AG04449 (cell line): ENCODE measurements around the gene FBXL16.

Experiments used
- CTCF ChIA-PET: fragments of 350-600 bp; formaldehyde crosslinking; extraction: SDS; loops from one replicate; lab custom pipeline; 2021; ENCODE audit warnings: antibody characterized with exemption; lab: Yijun Ruan, JAX
- POLR2A ChIA-PET: fragments of 400-600, 350-600 bp; formaldehyde crosslinking; extraction: SDS; loops from one replicate; lab custom pipeline; 2020; ENCODE audit warnings: antibody characterized with exemption, inconsistent platforms; lab: Yijun Ruan, JAX
- DNase-seq: peaks from one replicate; pipeline ENCODE4 v3.0.0-alpha.2; 2010; ENCODE audit warnings: low read depth, low spot score
- H3K4me3 ChIP-seq: 2 replicates; pipeline ENCODE4 v1.5.1; 2011; ENCODE audit warnings: low read depth, mild to moderate bottlenecking, control low read depth, low read length
- TF ChIP-seq, protein P1 (sequence below): IDR thresholded peaks from one replicate; pipeline ENCODE4 v1.5.1; 2011; ENCODE audit warnings: mild to moderate bottlenecking, moderate library complexity, low read length, control low read depth, inconsistent platforms; ENCODE audit not compliant: insufficient read depth; ENCODE audit errors: missing control alignments

The FBXL16 gene

DNA sequence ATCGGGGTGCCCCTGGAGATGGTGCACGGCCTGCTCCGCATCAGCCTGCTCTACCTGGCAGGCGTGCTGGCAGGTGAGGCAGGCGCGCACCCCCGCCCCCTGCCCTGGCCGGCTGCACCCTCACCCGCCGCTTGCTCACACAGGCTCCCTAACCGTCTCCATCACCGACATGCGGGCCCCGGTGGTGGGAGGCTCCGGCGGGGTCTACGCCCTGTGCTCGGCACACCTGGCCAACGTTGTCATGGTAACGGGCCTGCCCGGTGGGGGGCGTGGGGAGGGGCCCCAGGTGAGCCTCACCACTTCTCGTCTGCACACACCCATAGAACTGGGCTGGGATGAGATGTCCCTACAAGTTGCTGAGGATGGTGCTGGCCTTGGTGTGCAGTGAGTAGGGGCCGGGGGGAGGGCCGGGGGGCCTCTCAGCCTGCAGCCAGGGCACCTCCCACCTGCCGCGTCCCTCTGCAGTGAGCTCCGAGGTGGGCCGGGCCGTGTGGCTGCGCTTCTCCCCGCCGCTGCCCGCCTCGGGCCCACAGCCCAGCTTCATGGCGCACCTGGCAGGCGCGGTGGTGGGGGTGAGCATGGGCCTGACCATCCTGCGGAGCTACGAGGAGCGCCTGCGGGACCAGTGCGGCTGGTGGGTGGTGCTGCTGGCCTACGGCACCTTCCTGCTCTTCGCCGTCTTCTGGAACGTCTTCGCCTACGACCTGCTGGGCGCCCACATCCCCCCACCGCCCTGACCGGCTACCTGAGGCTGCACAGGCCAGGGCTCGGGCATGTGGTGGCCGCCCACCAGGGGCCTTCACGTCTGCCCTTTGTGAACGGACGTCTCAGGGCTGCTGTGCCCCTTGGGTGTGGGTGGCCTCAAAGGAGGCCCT lies 28.0 kb downstream of the FBXL16 start:
- ChIA-PET POLR2A (no interaction called here), CTCF (interaction anchor here (1.1 to 1.4 kb wide), 3 partner anchors 11 to 98 kb away, joined by 3 to 6 read pairs (median 3); no protein-coding TSS in a partner anchor)
- DNase-seq, result no peak
- TF ChIP-seq, protein P1, sequence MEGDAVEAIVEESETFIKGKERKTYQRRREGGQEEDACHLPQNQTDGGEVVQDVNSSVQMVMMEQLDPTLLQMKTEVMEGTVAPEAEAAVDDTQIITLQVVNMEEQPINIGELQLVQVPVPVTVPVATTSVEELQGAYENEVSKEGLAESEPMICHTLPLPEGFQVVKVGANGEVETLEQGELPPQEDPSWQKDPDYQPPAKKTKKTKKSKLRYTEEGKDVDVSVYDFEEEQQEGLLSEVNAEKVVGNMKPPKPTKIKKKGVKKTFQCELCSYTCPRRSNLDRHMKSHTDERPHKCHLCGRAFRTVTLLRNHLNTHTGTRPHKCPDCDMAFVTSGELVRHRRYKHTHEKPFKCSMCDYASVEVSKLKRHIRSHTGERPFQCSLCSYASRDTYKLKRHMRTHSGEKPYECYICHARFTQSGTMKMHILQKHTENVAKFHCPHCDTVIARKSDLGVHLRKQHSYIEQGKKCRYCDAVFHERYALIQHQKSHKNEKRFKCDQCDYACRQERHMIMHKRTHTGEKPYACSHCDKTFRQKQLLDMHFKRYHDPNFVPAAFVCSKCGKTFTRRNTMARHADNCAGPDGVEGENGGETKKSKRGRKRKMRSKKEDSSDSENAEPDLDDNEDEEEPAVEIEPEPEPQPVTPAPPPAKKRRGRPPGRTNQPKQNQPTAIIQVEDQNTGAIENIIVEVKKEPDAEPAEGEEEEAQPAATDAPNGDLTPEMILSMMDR, result no peak
- no peak overlapping the region for H3K4me3 ChIP-seq

DNA sequence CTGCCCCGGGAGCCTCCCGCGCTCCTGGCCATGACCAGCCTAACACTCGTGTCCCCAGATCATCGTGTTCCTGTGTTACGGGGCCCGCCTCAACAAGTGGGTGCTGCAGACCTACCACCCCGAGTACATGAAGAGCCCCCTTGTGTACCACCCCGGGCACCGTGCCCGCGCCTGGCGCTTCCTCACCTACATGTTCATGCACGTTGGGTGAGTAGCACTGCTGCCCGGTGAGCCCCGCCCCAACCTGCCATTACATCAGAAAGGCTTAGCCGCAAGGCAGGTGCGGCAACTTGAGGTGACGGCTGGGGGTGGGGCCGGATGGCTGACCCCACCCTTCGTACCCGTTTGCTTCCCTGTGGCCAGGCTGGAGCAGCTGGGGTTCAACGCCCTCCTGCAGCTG lies 28.7 kb downstream of the FBXL16 start:
- TF ChIP-seq, protein P1, result no peak
- ChIA-PET CTCF (interaction anchor here (1.4 to 2.5 kb wide), 2 partner anchors 11 to 12 kb away, joined by 3 to 10 read pairs; no protein-coding TSS in a partner anchor), POLR2A (interaction anchor here (1.2 kb wide), 1 partner anchor 10 kb away, joined by 3 read pairs; the partner anchor contains the start of gene RHOT2)
- no peak overlapping the region for H3K4me3 ChIP-seq
- no peak for DNase-seq

GRCh38 chr16:676565-676902 lies 29.1 kb downstream of the FBXL16 start:
- ChIA-PET POLR2A (interaction anchor here (1.2 to 2.1 kb wide), 2 partner anchors 8 to 9 kb away, joined by 3 to 7 read pairs; partner anchors contain the start of genes JMJD8 and RHOT2), CTCF (interaction anchor here (1.4 to 2.5 kb wide), 3 partner anchors 9 to 12 kb away, joined by 3 to 10 read pairs (median 8); partner anchors contain the start of gene RHOT2)
- no peak overlapping the region for H3K4me3 ChIP-seq
- TF ChIP-seq, protein P1, result no peak
- DNase-seq, result no peak

DNA sequence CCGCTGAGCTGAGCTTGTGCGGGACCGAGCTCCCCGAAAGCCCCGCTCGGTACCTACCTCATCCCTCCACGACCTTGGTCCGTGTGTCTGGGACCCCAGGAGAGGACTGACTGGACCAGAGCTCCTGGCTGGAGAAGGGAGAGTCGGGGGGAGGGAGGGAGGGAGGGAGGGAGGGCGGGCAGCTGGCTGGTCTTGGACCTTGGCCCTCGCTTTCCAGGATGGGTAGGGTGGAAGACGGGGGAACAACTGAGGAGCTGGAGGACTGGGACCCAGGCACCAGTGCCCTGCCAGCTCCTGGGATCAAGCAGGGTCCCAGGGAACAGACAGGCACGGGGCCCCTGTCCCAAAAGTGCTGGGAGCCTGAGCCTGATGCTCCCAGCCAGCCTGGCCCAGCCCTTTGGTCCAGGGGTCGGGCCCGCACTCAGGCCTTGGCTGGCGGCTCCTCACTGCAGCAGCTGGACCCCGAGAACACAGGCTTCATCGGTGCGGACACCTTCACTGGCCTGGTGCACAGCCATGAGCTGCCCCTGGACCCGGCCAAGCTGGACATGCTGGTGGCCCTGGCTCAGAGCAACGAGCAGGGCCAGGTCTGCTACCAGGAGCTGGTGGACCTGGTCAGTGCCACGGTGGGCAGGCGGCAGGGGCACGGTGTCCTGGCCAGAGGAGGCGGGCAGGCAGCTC lies 29.6 kb downstream of the FBXL16 start:
- DNase-seq, result no peak
- H3K4me3 ChIP-seq, result peak overlapping the region; percentile 45
- ChIA-PET POLR2A (interaction anchor here (0.5 to 2.1 kb wide), 3 partner anchors 8 to 254 kb away, joined by 3 to 7 read pairs (median 3); partner anchors contain the start of genes JMJD8 and RHOT2), CTCF (interaction anchor here (1.1 to 2.5 kb wide), 3 partner anchors 8 to 11 kb away, joined by 5 to 10 read pairs (median 8); partner anchors contain the start of gene RHOT2)
- TF ChIP-seq, protein P1, result no peak

GRCh38 chr16:674968-675883 lies 30.4 kb downstream of the FBXL16 start, which contains the start of gene RHBDL1:
RHBDL1 (plus strand) TSS chr16:675671; CDS start chr16:675791, 120 bp downstream.
- ChIA-PET CTCF (interaction anchor here (1.1 to 2.5 kb wide), 3 partner anchors 7 to 11 kb away, joined by 5 to 10 read pairs (median 8); partner anchors contain the start of gene RHOT2), POLR2A (interaction anchor here (0.5 to 2.1 kb wide), 4 partner anchors 8 to 253 kb away, joined by 3 to 7 read pairs (median 3); partner anchors contain the start of genes JMJD8 and RHOT2)
- peak within 1 kb of the TSS; percentile 45 for H3K4me3 ChIP-seq
- DNase-seq, result no peak
- TF ChIP-seq, protein P1, result no peak
